SK-N-SH (cell line): ENCODE measurements around the gene TMEM231. TPM values are rescaled to one million over a fixed set of nuclear protein-coding genes. Genes with fewer than 3 reads are reported as not detected.

Source experiments
- CTCF ChIA-PET: fragments of 300-600, 350-600 bp; formaldehyde crosslinking; extraction: SDS; loops from one replicate; lab custom pipeline; 2021; lab: Yijun Ruan, JAX
- POLR2A ChIA-PET: fragments of 350-600 bp; sonication (Branson Sonifier 250); formaldehyde crosslinking; extraction: SDS; loops from one replicate; lab custom pipeline; 2020; ENCODE audit warnings: antibody characterized with exemption, inconsistent platforms; lab: Yijun Ruan, JAX
- DNase-seq: peaks from one replicate; pipeline ENCODE4 v3.0.0; 2012
- H2AFZ ChIP-seq: fragments of 200-600 bp; sonication (generic); 2 replicates; pipeline ENCODE4 v1.8.1; 2016; ENCODE audit warnings: antibody characterized with exemption, mild to moderate bottlenecking, low read depth
- H3F3A ChIP-seq: fragments of 200-600 bp; sonication (generic); replicated peaks from 2 replicates; pipeline ENCODE3; 2016; ENCODE audit warnings: antibody characterized with exemption, mild to moderate bottlenecking; ENCODE audit not compliant: insufficient read depth
- H3K27ac ChIP-seq, 2 experiments: fragments of 200-500 bp in 1 of 2; fragments of 200-600 bp in 1 of 2; sonication (Bioruptor generic) in 1 of 2; sonication (generic), shearing (Covaris generic) in 1 of 2; 2 replicates each; pipeline versions ENCODE4 v1.5.1 to v1.6.1; 2014 to 2016; ENCODE audit warnings: low read depth in 2 of 2, inconsistent platforms in 1 of 2, low read length in 1 of 2, mild to moderate bottlenecking in 1 of 2, mixed read lengths in 1 of 2
- H3K27me3 ChIP-seq: fragments of 200-600 bp; sonication (generic), shearing (Covaris generic); 2 replicates; pipeline ENCODE4 v1.6.1; 2016; ENCODE audit warnings: mixed run types; ENCODE audit not compliant: insufficient read depth
- H3K36me3 ChIP-seq, 2 experiments: fragments of 200-500 bp in 1 of 2; fragments of 200-600 bp in 1 of 2; sonication (Bioruptor generic) in 1 of 2; sonication (generic) in 1 of 2; replicated peaks in 1 of 2; 2 replicates each; pipeline versions ENCODE3 to v1.5.1; 2014 to 2016; ENCODE audit warnings: low read length in 1 of 2, mild to moderate bottlenecking in 1 of 2; ENCODE audit not compliant: insufficient read depth in 2 of 2, control insufficient read depth in 1 of 2
- H3K4me1 ChIP-seq, 2 experiments: fragments of 200-500 bp in 1 of 2; fragments of 200-600 bp in 1 of 2; sonication (Bioruptor generic) in 1 of 2; sonication (generic), shearing (Covaris generic) in 1 of 2; 2 replicates each; pipeline versions ENCODE4 v1.5.1 to v1.6.1; 2014 to 2016; ENCODE audit warnings: low read depth in 1 of 2, low read length in 1 of 2, mixed run types in 1 of 2; ENCODE audit not compliant: insufficient read depth in 2 of 2, control insufficient read depth in 1 of 2
- H3K4me2 ChIP-seq: fragments of 200-600 bp; sonication (generic), shearing (Covaris generic); 2 replicates; pipeline ENCODE4 v1.6.1; 2017; ENCODE audit warnings: mixed run types
- H3K4me3 ChIP-seq, 2 experiments: fragments of 200-500 bp in 1 of 2; fragments of 200-600 bp in 1 of 2; sonication (Bioruptor generic) in 1 of 2; sonication (generic), shearing (Covaris generic) in 1 of 2; 2 replicates each; pipeline versions ENCODE4 v1.5.1 to v1.8.1; 2014 to 2016; ENCODE audit warnings: low read depth in 2 of 2, inconsistent platforms in 1 of 2, low read length in 1 of 2, mild to moderate bottlenecking in 1 of 2, mixed read lengths in 1 of 2, moderate library complexity in 1 of 2
- H3K79me2 ChIP-seq: fragments of 200-600 bp; sonication (generic); 2 replicates; pipeline ENCODE4 v1.8.1; 2017; ENCODE audit warnings: mild to moderate bottlenecking; ENCODE audit not compliant: insufficient read depth
- H3K9ac ChIP-seq: fragments of 200-600 bp; sonication (generic); 2 replicates; pipeline ENCODE4 v1.6.1; 2017; ENCODE audit warnings: mixed run types
- H3K9me2 ChIP-seq: fragments of 200-600 bp; sonication (generic); 2 replicates; pipeline ENCODE4 v1.6.1; 2017; ENCODE audit warnings: mixed run types
- H3K9me3 ChIP-seq: fragments of 200-600 bp; sonication (generic); 2 replicates; pipeline ENCODE4 v1.6.1; 2017; ENCODE audit warnings: mixed run types, mild to moderate bottlenecking, moderate library complexity
- H4K20me1 ChIP-seq: fragments of 200-600 bp; sonication (generic); 2 replicates; pipeline ENCODE4 v1.6.1; 2017; ENCODE audit warnings: mild to moderate bottlenecking, mixed run types; ENCODE audit not compliant: insufficient read depth
- CTCF ChIP-seq: fragments of 200-600 bp; sonication (generic); IDR thresholded peaks from 2 replicates; pipeline ENCODE4 v1.6.1; 2017; ENCODE audit warnings: antibody characterized with exemption, mild to moderate bottlenecking, moderate library complexity
- ELF1 ChIP-seq: IDR thresholded peaks from 2 replicates; pipeline ENCODE4 v1.4.0; 2012
- EP300 ChIP-seq, 2 experiments: IDR thresholded peaks; 2 replicates each; pipeline versions ENCODE4 v1.4.0 to v1.6.1; 2012; ENCODE audit warnings: borderline replicate concordance in 1 of 2, low read depth in 1 of 2, low read length in 1 of 2
- FOXJ3 ChIP-seq: sonication (generic); formaldehyde crosslinking; IDR thresholded peaks from 2 replicates; pipeline ENCODE4 v1.5.1; 2020; ENCODE audit warnings: mild to moderate bottlenecking, missing genetic modification reagents
- FOXM1 ChIP-seq: IDR thresholded peaks from 2 replicates; pipeline ENCODE4 v1.4.0; 2012; ENCODE audit warnings: low read depth, mild to moderate bottlenecking
- GABPA ChIP-seq: IDR thresholded peaks from 2 replicates; pipeline ENCODE4 v1.4.0; 2012; ENCODE audit warnings: low read depth, mild to moderate bottlenecking
- IRF3 ChIP-seq: fragments of 150-350 bp; IDR thresholded peaks from 2 replicates; pipeline ENCODE4 v1.6.1; 2016; ENCODE audit warnings: mild to moderate bottlenecking, low read depth, low read length
- JUND ChIP-seq: IDR thresholded peaks from 2 replicates; pipeline ENCODE4 v1.4.0; 2012
- MXI1 ChIP-seq: IDR thresholded peaks from 2 replicates; pipeline ENCODE4 v1.6.1; 2012; ENCODE audit warnings: mild to moderate bottlenecking, low read depth, low read length, improper control_type of control experiment
- NFIC ChIP-seq: IDR thresholded peaks from 2 replicates; pipeline ENCODE4 v1.4.0; 2012; ENCODE audit warnings: borderline replicate concordance
- NRF1 ChIP-seq: IDR thresholded peaks from 2 replicates; pipeline ENCODE4 v1.6.1; 2012; ENCODE audit warnings: low read depth, mild to moderate bottlenecking, low read length
- PBX3 ChIP-seq: IDR thresholded peaks from 2 replicates; pipeline ENCODE4; 2012
- POLR2AphosphoS5 ChIP-seq: IDR thresholded peaks from 2 replicates; pipeline ENCODE4 v1.6.1; 2012; ENCODE audit warnings: low read depth, low read length
- RAD21 ChIP-seq: IDR thresholded peaks from 2 replicates; pipeline ENCODE4 v1.6.1; 2012; ENCODE audit warnings: mild to moderate bottlenecking, low read length
- RFX5 ChIP-seq: IDR thresholded peaks from 2 replicates; pipeline ENCODE4 v1.6.1; 2012; ENCODE audit warnings: mild to moderate bottlenecking, improper control_type of control experiment, low read length
- RXRA ChIP-seq: IDR thresholded peaks from 2 replicates; pipeline ENCODE4 v1.4.0; 2012; ENCODE audit warnings: low read depth, mild to moderate bottlenecking, borderline replicate concordance
- SIN3A ChIP-seq: IDR thresholded peaks from 2 replicates; pipeline ENCODE4 v1.6.1; 2012; ENCODE audit warnings: low read depth, mild to moderate bottlenecking, low read length, moderate library complexity, borderline replicate concordance
- SMC3 ChIP-seq: IDR thresholded peaks from 2 replicates; pipeline ENCODE4 v1.6.1; 2012; ENCODE audit warnings: low read depth, low read length, improper control_type of control experiment
- TAF1 ChIP-seq: IDR thresholded peaks from 2 replicates; pipeline ENCODE4 v1.6.1; 2012; ENCODE audit warnings: low read depth, mild to moderate bottlenecking, low read length, moderate library complexity, borderline replicate concordance
- TEAD4 ChIP-seq: IDR thresholded peaks from 2 replicates; pipeline ENCODE4 v1.4.0; 2012; ENCODE audit warnings: mild to moderate bottlenecking, borderline replicate concordance; ENCODE audit not compliant: insufficient read depth
- ZBTB33 ChIP-seq: IDR thresholded peaks from 2 replicates; pipeline ENCODE4 v1.4.0; 2012; ENCODE audit warnings: low read depth, borderline replicate concordance
- WGBS: methylation state at CpG from one replicate; pipeline ENCODE4 v1.1.6; 2017; ENCODE audit warnings: low lambda C conversion rate; 5-methylcytosine and 5-hydroxymethylcytosine counted together
- polyA plus RNA-seq, 3 experiments: library from polyadenylated mRNA; depleted of rRNA; stranded (reverse); fragments of >200 nt; gene quantifications; 2 replicates each; pipeline ENCODE4 v1.2.3, GENCODE V29; 2012

TMEM231 gene
- polyA plus RNA-seq, 1 of the 3 experiments (the other 2 are of a cell fraction), result 18.1 TPM

GRCh38 chr16:75506574-75506973, 49.5 kb downstream of the TMEM231 start:
- Histone ChIP-seq H3K27me3 (no peaks in the 10 kb centered on the region), H3K4me3 (no peak overlapping the region), H2AFZ (0 out of 2 replicates have a peak overlapping the region, but pooled peaks have one; percentile 53), H3K27ac (no peak overlapping the region), H3K4me1 (no peaks in the 10 kb centered on the region; a peak in 1 of 4 replicates), H4K20me1 (no peaks in the 10 kb centered on the region), H3K9me3 (no peaks in the 10 kb centered on the region), H3F3A (no peaks in the 10 kb centered on the region), H3K36me3 (no peaks in the 10 kb centered on the region), H3K79me2 (no peaks in the 10 kb centered on the region), H3K9ac (no peak overlapping the region), H3K9me2 (no peaks in the 10 kb centered on the region), H3K4me2 (no peak overlapping the region)
- TF ChIP-seq RXRA (no peak), MXI1 (no peak), PBX3 (peak; percentile 35)
- no peak for DNase-seq
- ChIA-PET CTCF (interaction anchor here (0.8 to 1.1 kb wide), 2 partner anchors 11 to 42 kb away, joined by 3 to 5 read pairs; no protein-coding TSS in a partner anchor), POLR2A (no interaction called here)
- 65% methylated on average over 7 of the region's 7 CpGs for WGBS

GRCh38 chr16:75506107-75506506, 49.9 kb downstream of the TMEM231 start:
- Histone ChIP-seq H3K9me3 (no peaks in the 10 kb centered on the region), H3K9ac (no peak overlapping the region), H3K4me3 (no peak overlapping the region), H4K20me1 (no peaks in the 10 kb centered on the region), H3K9me2 (no peaks in the 10 kb centered on the region), H3K4me2 (no peak overlapping the region), H2AFZ (0 out of 2 replicates have a peak overlapping the region, but pooled peaks have one; percentile 53), H3K27ac (no peak overlapping the region), H3K36me3 (no peaks in the 10 kb centered on the region), H3K27me3 (no peaks in the 10 kb centered on the region), H3F3A (no peaks in the 10 kb centered on the region), H3K79me2 (no peaks in the 10 kb centered on the region), H3K4me1 (no peaks in the 10 kb centered on the region; a peak in 1 of 4 replicates)
- TF ChIP-seq NFIC, result no peak
- TF ChIP-seq RAD21, result no peak
- TF ChIP-seq ZBTB33, result no peak
- TF ChIP-seq IRF3, result no peak
- TF ChIP-seq TEAD4, result no peak
- TF ChIP-seq POLR2AphosphoS5, result no peak
- TF ChIP-seq FOXJ3 (CRISPR knock-in tag), result no peak
- no peak for TF ChIP-seq EP300 (IDR thresholded peaks at IDR 0.05; ENCODE audit: borderline replicate concordance in 1 of 2, low read depth in 1 of 2, low read length in 1 of 2)
- no peak for TF ChIP-seq SIN3A
- no peak for TF ChIP-seq TAF1
- TF ChIP-seq RFX5, result no peak
- no peak for TF ChIP-seq GABPA
- no peak for TF ChIP-seq ELF1
- no peak for TF ChIP-seq NRF1
- TF ChIP-seq SMC3, result no peak
- TF ChIP-seq MXI1, result no peak
- no peak for TF ChIP-seq JUND
- no peak for TF ChIP-seq CTCF
- no peak for TF ChIP-seq FOXM1
- no peak for DNase-seq
- ChIA-PET POLR2A (no interaction called here), CTCF (interaction anchor here (0.8 to 1.1 kb wide), 2 partner anchors 11 to 41 kb away, joined by 3 to 5 read pairs; no protein-coding TSS in a partner anchor)
- WGBS, result 77% methylated on average over 3 of the region's 3 CpGs
